SK-N-MC (cell line): ENCODE measurements around the gene WDR87.

Experiments used
- EZH2 ChIP-seq: fragments of 200-600 bp; sonication (generic); IDR thresholded peaks from one replicate; pipeline ENCODE4 v1.6.1; 2017; ENCODE audit warnings: antibody characterized with exemption
- FOXP2 ChIP-seq: optimal IDR thresholded peaks from 2 replicates; pipeline ENCODE3; 2011; ENCODE audit warnings: mild to moderate bottlenecking, moderate library complexity; ENCODE audit not compliant: insufficient read depth; ENCODE audit errors: extremely low read length, control extremely low read depth
- POLR2AphosphoS5 ChIP-seq: IDR thresholded peaks from 2 replicates; pipeline ENCODE4 v1.6.1; 2012; ENCODE audit warnings: mild to moderate bottlenecking, low read depth, low read length, borderline replicate concordance

GRCh38 chr19:37925212-37925611 is 18.8 kb upstream of the WDR87 start:
- TF ChIP-seq EZH2 (no peak), POLR2AphosphoS5 (no peak), FOXP2 (no peak)
